ENCODE measurements around the gene PON2. TPM values are rescaled to one million over a fixed set of nuclear protein-coding genes. Genes with fewer than 3 reads are reported as not detected.

PON2 gene
- total RNA-seq, 1 experiment from 2014 or later: 44.0 TPM

DNA sequence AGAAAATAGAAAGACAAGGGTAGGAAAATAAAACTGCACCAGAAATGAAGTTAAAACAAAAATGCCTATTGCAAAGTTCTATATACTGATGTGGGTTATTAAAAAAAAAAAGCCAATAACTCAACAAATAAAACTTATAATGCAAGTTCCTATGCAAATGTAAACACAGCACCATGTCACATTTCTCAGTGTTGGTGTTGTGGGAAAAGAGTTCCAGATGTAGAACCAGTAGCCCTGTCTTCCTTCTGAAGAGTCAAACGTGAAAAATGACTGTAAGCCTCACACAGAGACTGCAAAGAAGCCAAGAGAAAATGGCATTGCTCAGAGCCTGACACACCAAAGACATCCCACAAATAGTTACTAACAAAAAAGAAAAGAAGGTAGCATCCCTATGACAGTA, 10.1 kb downstream of the PON2 start:
- H4K20me1 ChIP-seq (ENCODE audit: insufficient read depth): no peaks in the 10 kb centered on the region
- ChIA-PET POLR2A (no interaction called here), CTCF (no interaction called here), RAD21 (ENCODE audit: low non-redundant PET in 1 of 2, low total read pairs in 2 of 2, uncharacterized antibody in 2 of 2, unreplicated experiment in 2 of 2) (no interaction called here)
- no peak for ATAC-seq
- H3K27me3 ChIP-seq (ENCODE audit: insufficient read depth, low read length): no peaks in the 10 kb centered on the region
- no peak for DNase-seq (ENCODE audit: low read depth, low spot score)
- no peaks in the 10 kb centered on the region for H3K9me3 ChIP-seq (ENCODE audit: control insufficient read depth in 1 of 2, insufficient read depth in 1 of 2, low read depth in 1 of 2, low read length in 2 of 2)
- H3K27ac ChIP-seq (ENCODE audit: low read depth, low read length): no peak overlapping the region
- no peaks in the 10 kb centered on the region for H3K36me3 ChIP-seq (ENCODE audit: control insufficient read depth in 1 of 2, insufficient read depth in 2 of 2, low read length in 2 of 2)
- H2AFZ ChIP-seq (ENCODE audit: low read depth, low read length, poor library complexity, severe bottlenecking): no peak overlapping the region
- H3K4me1 ChIP-seq (ENCODE audit: control insufficient read depth in 1 of 2, insufficient read depth in 2 of 2, low read length in 2 of 2): peaks cover 4 to 5% of the 10 kb centered on the region in 2 experiments; a peak in 2 of 4 replicates
- no peak overlapping the region for H3K4me3 ChIP-seq (replicated peaks in 1 of 2; ENCODE audit: low read depth in 1 of 2, low read length in 2 of 2)
- no peak overlapping the region for H3K9ac ChIP-seq (ENCODE audit: low read length)
- BruUV-seq (replicated peaks): no TSS peak
- H3K79me2 ChIP-seq (ENCODE audit: insufficient read depth, low read length): peaks cover 4% of the 10 kb centered on the region; the same call in 1 of the 2 replicates
- H3K9me2 ChIP-seq (ENCODE audit: insufficient read depth): no peaks in the 10 kb centered on the region
- intact Hi-C loops (cut with micrococcal nuclease): no loop called here
- no peak for TF ChIP-seq FOSL1 (IDR thresholded peaks at IDR 0.05; ENCODE audit: low read depth)
- TF ChIP-seq RAD21 (IDR thresholded peaks at IDR 0.05; ENCODE audit: low read depth): no peak
- TF ChIP-seq, protein P1, sequence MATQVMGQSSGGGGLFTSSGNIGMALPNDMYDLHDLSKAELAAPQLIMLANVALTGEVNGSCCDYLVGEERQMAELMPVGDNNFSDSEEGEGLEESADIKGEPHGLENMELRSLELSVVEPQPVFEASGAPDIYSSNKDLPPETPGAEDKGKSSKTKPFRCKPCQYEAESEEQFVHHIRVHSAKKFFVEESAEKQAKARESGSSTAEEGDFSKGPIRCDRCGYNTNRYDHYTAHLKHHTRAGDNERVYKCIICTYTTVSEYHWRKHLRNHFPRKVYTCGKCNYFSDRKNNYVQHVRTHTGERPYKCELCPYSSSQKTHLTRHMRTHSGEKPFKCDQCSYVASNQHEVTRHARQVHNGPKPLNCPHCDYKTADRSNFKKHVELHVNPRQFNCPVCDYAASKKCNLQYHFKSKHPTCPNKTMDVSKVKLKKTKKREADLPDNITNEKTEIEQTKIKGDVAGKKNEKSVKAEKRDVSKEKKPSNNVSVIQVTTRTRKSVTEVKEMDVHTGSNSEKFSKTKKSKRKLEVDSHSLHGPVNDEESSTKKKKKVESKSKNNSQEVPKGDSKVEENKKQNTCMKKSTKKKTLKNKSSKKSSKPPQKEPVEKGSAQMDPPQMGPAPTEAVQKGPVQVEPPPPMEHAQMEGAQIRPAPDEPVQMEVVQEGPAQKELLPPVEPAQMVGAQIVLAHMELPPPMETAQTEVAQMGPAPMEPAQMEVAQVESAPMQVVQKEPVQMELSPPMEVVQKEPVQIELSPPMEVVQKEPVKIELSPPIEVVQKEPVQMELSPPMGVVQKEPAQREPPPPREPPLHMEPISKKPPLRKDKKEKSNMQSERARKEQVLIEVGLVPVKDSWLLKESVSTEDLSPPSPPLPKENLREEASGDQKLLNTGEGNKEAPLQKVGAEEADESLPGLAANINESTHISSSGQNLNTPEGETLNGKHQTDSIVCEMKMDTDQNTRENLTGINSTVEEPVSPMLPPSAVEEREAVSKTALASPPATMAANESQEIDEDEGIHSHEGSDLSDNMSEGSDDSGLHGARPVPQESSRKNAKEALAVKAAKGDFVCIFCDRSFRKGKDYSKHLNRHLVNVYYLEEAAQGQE (IDR thresholded peaks at IDR 0.05; ENCODE audit: low read depth): no peak
- TF ChIP-seq, protein P2, sequence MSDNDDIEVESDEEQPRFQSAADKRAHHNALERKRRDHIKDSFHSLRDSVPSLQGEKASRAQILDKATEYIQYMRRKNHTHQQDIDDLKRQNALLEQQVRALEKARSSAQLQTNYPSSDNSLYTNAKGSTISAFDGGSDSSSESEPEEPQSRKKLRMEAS (IDR thresholded peaks at IDR 0.05): no peak
- TF ChIP-seq, protein P3, sequence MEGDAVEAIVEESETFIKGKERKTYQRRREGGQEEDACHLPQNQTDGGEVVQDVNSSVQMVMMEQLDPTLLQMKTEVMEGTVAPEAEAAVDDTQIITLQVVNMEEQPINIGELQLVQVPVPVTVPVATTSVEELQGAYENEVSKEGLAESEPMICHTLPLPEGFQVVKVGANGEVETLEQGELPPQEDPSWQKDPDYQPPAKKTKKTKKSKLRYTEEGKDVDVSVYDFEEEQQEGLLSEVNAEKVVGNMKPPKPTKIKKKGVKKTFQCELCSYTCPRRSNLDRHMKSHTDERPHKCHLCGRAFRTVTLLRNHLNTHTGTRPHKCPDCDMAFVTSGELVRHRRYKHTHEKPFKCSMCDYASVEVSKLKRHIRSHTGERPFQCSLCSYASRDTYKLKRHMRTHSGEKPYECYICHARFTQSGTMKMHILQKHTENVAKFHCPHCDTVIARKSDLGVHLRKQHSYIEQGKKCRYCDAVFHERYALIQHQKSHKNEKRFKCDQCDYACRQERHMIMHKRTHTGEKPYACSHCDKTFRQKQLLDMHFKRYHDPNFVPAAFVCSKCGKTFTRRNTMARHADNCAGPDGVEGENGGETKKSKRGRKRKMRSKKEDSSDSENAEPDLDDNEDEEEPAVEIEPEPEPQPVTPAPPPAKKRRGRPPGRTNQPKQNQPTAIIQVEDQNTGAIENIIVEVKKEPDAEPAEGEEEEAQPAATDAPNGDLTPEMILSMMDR (IDR thresholded peaks at IDR 0.05 in 2 of 3, conservative IDR thresholded peaks at IDR 0.05 in 1 of 3; ENCODE audit: borderline replicate concordance in 1 of 3, insufficient read depth in 1 of 3, low read depth in 2 of 3, low read length in 2 of 3): no peak
- no peak for TF ChIP-seq CEBPB (IDR thresholded peaks at IDR 0.05; ENCODE audit: low read depth)
- no peak for TF ChIP-seq SP1 (IDR thresholded peaks at IDR 0.05; ENCODE audit: low read depth)
- no peak for TF ChIP-seq YY1 (IDR thresholded peaks at IDR 0.05; ENCODE audit: extremely low read depth, insufficient replicate concordance, low read depth, low read length)
- TF ChIP-seq POLR2AphosphoS5 (IDR thresholded peaks at IDR 0.05; ENCODE audit: low read depth, low read length): no peak
- TF ChIP-seq TCF7L2 (IDR thresholded peaks at IDR 0.05; ENCODE audit: borderline replicate concordance, extremely low read depth, insufficient read depth, insufficient read length): no peak
- TF ChIP-seq ZFX (IDR thresholded peaks at IDR 0.05): no peak
- no peak for TF ChIP-seq SIN3A (IDR thresholded peaks at IDR 0.05; ENCODE audit: low read depth)
- TF ChIP-seq ELF1 (IDR thresholded peaks at IDR 0.05; ENCODE audit: borderline replicate concordance, low read depth): no peak
- TF ChIP-seq ZNF274 (IDR thresholded peaks at IDR 0.05; ENCODE audit: low read depth, low read length): no peak
- TF ChIP-seq, protein P4, sequence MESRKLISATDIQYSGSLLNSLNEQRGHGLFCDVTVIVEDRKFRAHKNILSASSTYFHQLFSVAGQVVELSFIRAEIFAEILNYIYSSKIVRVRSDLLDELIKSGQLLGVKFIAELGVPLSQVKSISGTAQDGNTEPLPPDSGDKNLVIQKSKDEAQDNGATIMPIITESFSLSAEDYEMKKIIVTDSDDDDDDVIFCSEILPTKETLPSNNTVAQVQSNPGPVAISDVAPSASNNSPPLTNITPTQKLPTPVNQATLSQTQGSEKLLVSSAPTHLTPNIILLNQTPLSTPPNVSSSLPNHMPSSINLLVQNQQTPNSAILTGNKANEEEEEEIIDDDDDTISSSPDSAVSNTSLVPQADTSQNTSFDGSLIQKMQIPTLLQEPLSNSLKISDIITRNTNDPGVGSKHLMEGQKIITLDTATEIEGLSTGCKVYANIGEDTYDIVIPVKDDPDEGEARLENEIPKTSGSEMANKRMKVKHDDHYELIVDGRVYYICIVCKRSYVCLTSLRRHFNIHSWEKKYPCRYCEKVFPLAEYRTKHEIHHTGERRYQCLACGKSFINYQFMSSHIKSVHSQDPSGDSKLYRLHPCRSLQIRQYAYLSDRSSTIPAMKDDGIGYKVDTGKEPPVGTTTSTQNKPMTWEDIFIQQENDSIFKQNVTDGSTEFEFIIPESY (IDR thresholded peaks at IDR 0.05; ENCODE audit: extremely low read depth, insufficient replicate concordance, low read length): no peak
- TF ChIP-seq, protein P5, sequence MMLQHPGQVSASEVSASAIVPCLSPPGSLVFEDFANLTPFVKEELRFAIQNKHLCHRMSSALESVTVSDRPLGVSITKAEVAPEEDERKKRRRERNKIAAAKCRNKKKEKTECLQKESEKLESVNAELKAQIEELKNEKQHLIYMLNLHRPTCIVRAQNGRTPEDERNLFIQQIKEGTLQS (IDR thresholded peaks at IDR 0.05): no peak
- H3K4me2 ChIP-seq (ENCODE audit: low read length): no peak overlapping the region

Measured in HCT116 (cell line).